ENCODE results near the gene BICRA.
"Not testable (repeated sequence)": the region's sequence is repeated elsewhere in the genome, so short reads cannot be mapped to it uniquely, and the experiment has no call there.

Gene BICRA

GRCh38 chr19:47631681-47632446, 22.9 kb downstream of the BICRA start:
- no peak for DNase-seq

DNA sequence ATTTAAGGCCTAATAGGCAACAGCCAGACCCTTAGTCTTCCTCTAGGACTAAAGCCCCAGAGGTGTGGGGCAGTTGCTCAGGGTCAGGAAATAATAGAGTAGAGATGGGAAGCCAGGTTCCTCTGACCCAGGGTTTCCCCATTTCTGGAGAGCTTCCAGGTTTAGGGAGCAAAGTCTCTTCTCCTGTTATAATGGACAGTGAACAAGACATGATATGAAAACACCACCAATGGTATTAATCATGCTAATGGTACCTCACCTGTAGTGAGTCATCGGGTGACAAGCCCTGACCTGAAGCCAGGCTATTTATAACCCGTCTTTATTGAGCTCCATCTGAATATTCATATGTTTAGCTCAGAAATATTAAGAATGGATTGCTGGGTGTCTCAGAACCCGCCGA, 24.6 kb downstream of the BICRA start:
- DNase-seq: peak; percentile 33

DNA sequence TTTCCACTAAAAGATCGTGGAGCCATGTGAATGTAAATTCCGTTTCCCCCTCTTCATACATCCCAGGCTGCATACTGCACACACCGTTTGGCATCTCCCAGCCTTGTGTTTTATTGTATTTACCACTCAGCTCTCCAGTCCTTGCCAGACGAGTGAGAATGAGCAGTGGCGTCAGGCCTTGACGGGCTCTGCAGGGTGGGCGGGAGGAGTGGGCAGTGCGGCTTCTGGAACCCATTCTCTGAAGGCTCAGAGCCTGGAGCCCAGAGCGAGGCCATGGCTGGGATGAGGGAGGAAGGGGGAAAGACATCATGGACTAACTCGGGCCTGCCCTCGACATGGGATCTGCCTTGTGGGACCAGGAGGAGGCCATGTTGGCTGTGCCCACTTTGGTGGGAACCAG, 25.1 kb downstream of the BICRA start:
- peak; percentile 33 for DNase-seq

DNA sequence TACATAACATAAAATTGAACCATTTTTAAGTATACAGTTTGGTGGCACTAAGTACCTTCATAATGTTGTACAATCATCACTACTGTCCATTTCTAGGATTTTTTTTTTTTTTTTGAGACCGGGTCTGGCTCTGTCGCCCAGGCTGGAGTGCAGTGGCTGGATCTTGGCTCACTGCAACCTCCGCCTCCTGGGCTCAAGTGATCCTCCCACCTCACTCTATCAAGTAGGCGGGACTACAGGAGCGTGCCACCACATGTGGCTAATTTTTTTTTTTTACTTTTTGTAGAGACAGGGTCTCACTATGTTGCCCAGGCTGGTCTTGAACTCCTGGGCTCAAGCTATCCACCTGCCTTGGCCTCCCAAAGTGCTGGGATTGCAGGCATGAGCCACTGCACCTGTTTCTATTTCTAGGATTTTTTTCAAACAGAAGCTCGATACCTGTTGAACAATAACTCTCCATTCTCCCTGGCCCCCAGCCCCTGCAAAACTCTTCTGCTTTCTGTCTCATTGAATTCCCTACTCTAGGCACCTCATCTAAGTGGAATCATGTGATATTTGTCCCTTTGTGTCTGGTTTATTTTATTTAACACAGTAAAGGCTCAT, 26.3 kb downstream of the BICRA start:
- not testable (repeated sequence) for DNase-seq

- DNase-seq: no peak
Measured at GRCh38 chr19:47637550-47637949, 28.6 kb downstream of the BICRA start.

GRCh38 chr19:47641891-47642485, 33.1 kb downstream of the BICRA start:
- no peak for DNase-seq

- no peak for DNase-seq
Measured at GRCh38 chr19:47643281-47643680, 34.3 kb downstream of the BICRA start.

- no peak for DNase-seq
Measured at GRCh38 chr19:47644199-47644598, 35.3 kb downstream of the BICRA start.

- DNase-seq: peak; percentile 51
Measured at GRCh38 chr19:47644743-47645482, 36.0 kb downstream of the BICRA start.

GRCh38 chr19:47646924-47647323, 38.0 kb downstream of the BICRA start:
- no peak for DNase-seq

GRCh38 chr19:47649588-47649987, 40.7 kb downstream of the BICRA start:
- DNase-seq: no peak

DNA sequence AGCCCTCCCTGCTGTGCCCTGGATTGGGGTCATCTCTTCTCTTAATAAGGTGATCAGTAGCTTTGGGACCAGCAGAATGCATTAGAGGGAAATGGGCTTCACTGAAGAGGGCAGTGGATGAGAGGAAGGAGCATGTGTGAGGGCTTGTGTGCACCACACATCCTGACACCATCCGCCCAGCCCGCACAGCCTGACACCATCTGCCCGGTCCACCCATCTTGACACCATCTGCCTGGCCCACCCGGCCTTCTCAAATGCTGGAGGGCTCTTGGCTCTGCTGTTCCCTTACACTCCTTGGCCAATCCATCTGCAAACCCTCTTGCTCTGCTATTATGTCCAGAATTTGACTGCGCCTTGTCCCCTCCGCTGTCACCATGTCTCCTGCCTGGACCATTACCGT, 41.8 kb downstream of the BICRA start:
- DNase-seq: no peak

DNA sequence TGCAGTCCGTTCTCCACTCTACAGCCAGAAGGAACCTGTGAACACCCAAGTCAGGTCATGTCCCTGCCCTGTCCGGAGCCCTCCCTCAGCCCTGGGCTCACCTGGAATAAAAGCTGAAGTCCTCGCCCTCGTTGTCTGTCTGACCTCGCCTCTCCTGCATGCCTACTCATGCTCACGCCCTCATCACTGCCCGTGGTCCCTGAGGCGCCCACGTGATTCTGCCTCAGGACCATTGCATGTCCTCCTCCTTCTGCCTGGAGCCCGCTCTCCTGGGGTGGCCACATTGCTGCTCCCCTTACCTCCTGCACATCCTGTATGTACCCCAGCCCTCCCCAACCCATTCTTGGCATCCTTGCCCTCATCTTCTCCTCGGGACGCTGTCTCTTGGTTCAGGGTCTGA, 42.2 kb downstream of the BICRA start:
- no peak for DNase-seq

DNA sequence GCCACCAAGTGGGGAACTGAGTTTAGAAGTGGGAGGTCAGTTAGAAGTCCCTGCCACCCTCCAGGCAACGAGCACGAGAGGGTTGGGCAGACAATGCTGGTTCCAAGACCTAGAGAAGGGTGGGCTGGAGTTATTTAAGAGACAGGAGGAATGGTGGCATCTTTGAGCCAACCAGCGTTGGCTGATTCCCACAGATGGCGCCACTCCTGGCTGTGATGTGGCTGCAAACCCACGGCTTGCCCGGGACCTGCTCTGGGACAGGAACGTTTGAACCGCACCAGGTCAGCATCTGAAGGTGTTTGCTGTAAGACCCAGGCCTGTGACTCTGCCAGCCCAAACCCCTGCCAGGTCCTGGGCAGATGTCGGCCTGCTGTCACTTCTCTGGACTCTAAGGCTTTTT, 42.8 kb downstream of the BICRA start:
- DNase-seq: no peak

GRCh38 chr19:47652285-47652684, 43.4 kb downstream of the BICRA start:
- no peak for DNase-seq

DNA sequence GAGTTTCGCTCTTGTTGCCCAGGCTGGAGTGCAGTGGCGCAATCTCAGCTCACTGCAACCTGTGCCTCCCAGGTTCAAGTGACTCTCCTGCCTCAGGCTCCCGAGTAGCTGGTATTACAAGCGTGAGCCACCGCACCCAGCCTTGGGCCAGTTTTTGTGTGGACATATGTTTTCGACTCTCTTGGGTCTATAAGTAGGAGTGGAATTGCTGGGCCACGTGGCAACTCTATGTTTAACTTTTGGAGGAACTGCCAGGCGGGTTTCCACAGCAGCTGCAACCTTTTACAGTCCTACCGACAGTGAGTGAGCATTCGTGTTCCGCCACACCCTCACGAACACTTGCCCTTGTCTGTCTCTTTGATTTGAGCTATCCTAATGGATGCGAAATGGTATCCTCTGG, 44.9 kb downstream of the BICRA start:
- DNase-seq: no peak

GRCh38 chr19:47657719-47658118, 48.8 kb downstream of the BICRA start:
- no peak for DNase-seq

GRCh38 chr19:47658431-47659348, 49.8 kb downstream of the BICRA start:
- no peak for DNase-seq

DNA sequence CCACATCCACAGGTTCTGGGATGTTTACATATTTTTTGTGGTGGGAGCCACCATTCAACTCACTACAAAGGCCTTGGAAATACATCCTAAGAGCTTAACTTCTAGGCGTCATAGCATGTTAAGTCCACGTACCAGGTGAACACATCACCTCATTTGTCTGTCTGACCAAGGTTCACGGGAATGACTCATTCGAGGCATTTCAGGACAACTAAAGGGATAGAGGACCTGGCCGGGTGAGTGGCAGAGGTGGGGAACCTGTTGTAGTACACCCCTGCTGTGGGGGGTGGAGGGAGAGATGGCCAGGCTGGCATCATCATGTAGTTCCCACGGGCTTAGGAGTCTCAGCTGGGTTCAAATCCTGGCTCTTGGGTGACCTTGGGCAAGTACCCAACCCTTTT, 51.5 kb downstream of the BICRA start:
- no peak for DNase-seq

DNA sequence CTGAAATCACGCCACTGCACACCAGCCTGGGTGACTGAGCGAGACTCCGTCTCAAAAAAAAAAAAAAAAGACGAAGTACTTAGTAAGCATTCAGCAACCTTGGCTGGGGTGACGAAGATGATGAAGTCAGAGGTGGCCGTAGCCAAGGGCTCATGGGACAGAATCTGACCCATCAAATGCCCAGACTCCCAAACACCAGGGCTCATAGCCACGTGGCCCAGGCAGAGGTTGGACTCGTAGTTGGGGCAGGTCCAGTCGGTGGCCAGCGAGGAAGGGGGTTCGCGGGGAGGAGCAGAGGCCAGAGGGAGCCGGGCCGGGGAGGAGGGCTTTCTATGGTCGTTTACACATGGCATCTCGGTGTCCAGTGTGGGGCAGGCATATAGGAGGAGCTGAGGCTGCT, 52.2 kb downstream of the BICRA start:
- no peak for DNase-seq

DNA sequence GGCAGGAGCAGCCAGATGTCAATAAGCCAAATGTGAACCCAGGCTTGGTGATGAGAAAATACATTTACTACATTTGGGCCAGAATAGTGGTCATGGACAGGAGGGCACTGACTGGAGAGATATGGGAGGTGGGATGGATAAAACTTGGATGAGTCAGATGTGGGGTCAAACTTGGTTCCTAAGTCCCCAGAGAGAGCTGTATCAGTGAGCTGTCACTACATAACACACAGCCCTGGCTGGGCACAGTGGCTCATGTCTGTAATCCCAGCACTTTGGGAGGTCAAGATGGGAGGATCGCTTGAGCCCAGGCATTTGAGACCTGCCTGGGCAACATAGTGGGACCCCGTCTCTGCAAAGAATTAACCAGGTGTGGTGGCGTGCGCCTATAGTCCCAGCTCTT, 52.7 kb downstream of the BICRA start:
- no peak for DNase-seq

GRCh38 chr19:47663435-47663910, 54.5 kb downstream of the BICRA start:
- DNase-seq: no peak
